Dedifferentiated amniotic fluid mesenchymal stem cell (primary cell): ENCODE results near the gene UNC5C.

Experiments used
- DNase-seq: peaks from one replicate; pipeline ENCODE4 v3.0.0-alpha.2; 2016; ENCODE audit errors: extremely low spot score

UNC5C gene

GRCh38 chr4:95220205-95221175 is 328.3 kb downstream of the UNC5C start:
- DNase-seq = no peak

- no peak for DNase-seq
These were observed 329.7 kb downstream of the UNC5C start for GRCh38 chr4:95219109-95219508.

- no peak for DNase-seq
These were observed 331.6 kb downstream of the UNC5C start for GRCh38 chr4:95217197-95217596.

DNA sequence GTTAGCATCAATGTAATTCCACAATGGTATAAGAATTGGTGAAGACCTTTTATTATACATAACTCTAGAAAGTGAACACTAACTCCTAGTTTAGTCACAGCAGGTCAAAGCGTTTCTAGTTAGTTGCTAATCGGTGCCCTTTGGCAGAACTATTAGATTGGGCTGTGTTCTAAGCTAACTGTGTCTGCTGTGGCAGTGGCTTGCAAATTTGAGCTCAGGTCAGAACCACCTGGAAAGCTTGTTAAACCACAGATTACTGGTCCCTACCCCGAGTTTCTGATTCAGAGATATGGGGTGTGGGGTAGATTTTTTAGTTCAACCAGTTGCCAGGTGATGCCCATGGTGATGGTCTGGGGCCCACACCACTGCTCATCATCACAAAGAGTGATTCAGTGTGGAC is 332.1 kb downstream of the UNC5C start:
- no peak for DNase-seq

GRCh38 chr4:95215991-95216605 is 332.7 kb downstream of the UNC5C start:
- DNase-seq = no peak

- DNase-seq = no peak
These were observed 333.7 kb downstream of the UNC5C start for GRCh38 chr4:95215043-95215442.

DNA sequence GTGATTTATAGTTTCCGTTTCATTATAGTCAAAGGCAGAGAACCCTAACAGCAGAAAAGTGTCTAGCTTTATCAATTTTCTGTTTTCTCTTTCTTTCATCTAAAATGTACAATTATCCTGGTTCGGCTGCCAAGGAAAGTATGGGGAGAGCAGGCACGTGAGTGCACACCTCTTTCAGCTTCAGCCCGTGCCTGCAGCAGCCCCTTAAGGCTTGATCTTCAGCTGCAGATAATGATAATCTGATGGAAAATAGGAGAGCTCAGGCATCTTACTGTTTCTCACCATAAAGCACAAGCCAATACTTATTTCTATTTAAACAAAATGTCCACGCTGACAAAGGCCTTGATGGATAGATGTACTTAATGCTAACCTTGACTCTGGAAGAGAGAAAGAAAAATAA is 334.4 kb downstream of the UNC5C start:
- DNase-seq = no peak

- DNase-seq = no peak
These were observed 335.4 kb downstream of the UNC5C start for GRCh38 chr4:95213366-95213765.

GRCh38 chr4:95212692-95213091 is 336.1 kb downstream of the UNC5C start:
- DNase-seq = no peak

DNA sequence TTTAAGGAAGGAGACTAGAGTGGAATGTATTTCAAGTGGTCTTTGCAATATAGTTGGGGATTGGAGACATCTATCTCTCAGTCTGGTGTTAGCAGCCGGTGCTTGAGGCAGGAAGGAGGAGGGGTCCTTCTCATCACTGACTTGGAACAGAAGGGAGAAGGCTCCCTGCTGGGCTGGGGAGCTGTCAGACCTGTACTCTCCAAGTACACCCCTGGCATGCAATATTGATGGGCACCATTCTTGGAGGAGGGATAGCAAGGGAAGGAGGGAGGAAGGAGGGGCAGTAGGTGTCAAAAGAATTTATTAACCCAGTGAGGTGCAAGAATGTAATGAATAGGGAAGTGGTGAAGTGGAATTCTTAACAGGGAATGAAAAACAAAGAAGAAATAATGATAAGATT is 338.8 kb downstream of the UNC5C start:
- no peak for DNase-seq

DNA sequence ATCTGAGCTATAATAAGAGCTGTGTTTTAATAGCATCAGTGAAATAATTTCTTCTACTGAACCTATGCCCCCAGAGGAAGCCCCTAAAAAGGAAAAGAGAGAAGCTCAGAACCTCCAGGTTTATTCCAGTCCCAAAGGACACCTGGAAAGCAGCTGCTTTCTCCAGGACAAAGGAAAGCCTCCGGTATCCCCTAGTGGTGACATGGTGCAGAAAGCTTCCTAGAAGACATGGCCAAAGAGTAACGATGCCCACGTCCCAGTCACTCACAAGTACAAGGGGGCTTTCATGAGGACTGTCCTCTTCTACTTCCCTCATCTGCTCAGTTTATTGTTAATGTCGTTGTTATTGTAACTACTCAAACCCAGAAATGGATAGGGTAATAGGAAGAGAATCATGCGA is 343.9 kb downstream of the UNC5C start:
- no peak for DNase-seq

- no peak for DNase-seq
These were observed 344.4 kb downstream of the UNC5C start for GRCh38 chr4:95204267-95204844.

- DNase-seq = no peak
These were observed 349.8 kb downstream of the UNC5C start for GRCh38 chr4:95198961-95199360.

GRCh38 chr4:95197353-95197752 is 351.4 kb downstream of the UNC5C start:
- no peak for DNase-seq

GRCh38 chr4:95193391-95194224 is 355.2 kb downstream of the UNC5C start:
- no peak for DNase-seq

DNA sequence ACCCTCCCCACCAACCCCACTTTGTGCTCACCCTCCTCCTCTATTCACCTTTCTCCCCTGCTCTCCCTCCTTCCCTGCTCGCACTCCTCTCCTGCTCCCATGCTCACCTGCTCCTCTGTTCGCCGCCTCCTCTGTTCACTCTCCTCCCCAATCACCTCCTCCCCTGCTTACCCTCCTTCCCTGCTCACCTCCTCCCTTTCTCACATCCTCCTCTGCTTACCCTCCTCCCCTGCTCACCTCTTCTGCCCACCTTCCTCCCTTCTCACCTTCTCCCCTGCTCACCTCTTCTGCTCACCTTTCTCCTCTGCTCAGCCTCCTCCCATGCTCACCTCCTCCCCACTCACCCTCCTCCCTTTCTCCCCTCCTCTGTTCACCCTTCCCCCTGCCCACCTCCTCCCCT is 357.2 kb downstream of the UNC5C start:
- DNase-seq = no peak

GRCh38 chr4:95190751-95191436 is 357.9 kb downstream of the UNC5C start:
- no peak for DNase-seq

GRCh38 chr4:95188701-95189370 is 359.9 kb downstream of the UNC5C start:
- DNase-seq = no peak

GRCh38 chr4:95186666-95187065 is 362.1 kb downstream of the UNC5C start:
- DNase-seq = no peak

DNA sequence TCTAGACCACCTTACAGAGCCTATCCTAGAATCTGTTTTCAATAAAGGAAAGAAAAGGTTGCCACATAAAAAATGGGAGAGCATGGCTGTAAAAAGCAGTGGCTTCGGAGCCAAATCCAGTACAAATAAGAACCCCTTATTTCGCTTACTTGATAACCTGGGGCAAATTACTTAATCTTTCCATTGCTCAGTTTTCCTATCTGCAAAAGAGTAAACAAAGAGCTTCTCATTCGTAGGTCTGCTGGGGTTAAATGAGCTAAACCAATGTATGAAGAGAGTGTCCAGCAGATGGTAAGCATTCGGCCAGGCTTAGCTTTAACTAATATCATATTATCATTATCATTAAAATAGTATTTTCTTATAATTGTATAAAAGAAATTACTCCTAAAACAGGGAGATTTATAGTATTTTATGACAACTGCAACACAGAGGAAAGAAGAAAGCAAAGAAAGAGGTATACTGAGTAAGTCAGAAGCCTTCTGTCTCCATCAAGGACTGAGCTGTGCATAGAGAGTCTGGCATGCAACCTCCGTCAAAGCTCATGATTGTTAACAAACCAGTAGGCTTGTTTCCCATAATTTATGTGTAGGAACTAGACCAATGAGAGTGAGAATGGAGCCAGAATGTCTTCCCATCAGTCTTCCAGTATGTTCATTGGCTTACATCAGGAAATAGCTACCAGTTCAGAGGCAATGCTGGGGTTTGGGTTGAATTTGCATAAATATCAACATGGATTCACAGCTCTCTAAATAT is 364.9 kb downstream of the UNC5C start:
- DNase-seq = no peak
